ENCODE results near the gene PNKP. TPM values are rescaled to one million over a fixed set of nuclear protein-coding genes. Genes with fewer than 3 reads are reported as not detected.

The PNKP gene
- total and polyA plus RNA-seq, 10 of the 15 experiments (the other 5 are each of a cell fraction or from before 2014, with no cell fraction given), result 2.9 to 82.3 (median 33.2) TPM

- TF ChIP-seq USF1 (IDR thresholded peaks at IDR 0.05; ENCODE audit: borderline replicate concordance, extremely low read length, insufficient read depth, low read depth, low read length) (no peak), HCFC1 (IDR thresholded peaks at IDR 0.05; ENCODE audit: low read length) (no peak), CBX5 (IDR thresholded peaks at IDR 0.05; ENCODE audit: low read depth) (no peak), REST (IDR thresholded peaks at IDR 0.05; ENCODE audit: low read depth, low read length) (no peak), PAX5 (IDR thresholded peaks at IDR 0.05; ENCODE audit: borderline replicate concordance, low read depth, low read length) (no peak), CREB1 (IDR thresholded peaks at IDR 0.05; ENCODE audit: low read depth) (no peak), CHD4 (IDR thresholded peaks at IDR 0.05) (no peak), KDM1A (IDR thresholded peaks at IDR 0.05; ENCODE audit: borderline replicate concordance) (no peak), ZBTB40 (IDR thresholded peaks at IDR 0.05; ENCODE audit: borderline replicate concordance) (no peak), TBL1XR1 (IDR thresholded peaks at IDR 0.05; ENCODE audit: low read depth, low read length) (no peak), JUNB (IDR thresholded peaks at IDR 0.05) (no peak), TCF3 (IDR thresholded peaks at IDR 0.05; ENCODE audit: borderline replicate concordance, insufficient read depth, low read depth, low read length) (no peak), IRF4 (IDR thresholded peaks at IDR 0.05; ENCODE audit: low read depth, low read length) (no peak), CHD2 (IDR thresholded peaks at IDR 0.05; ENCODE audit: borderline replicate concordance, low read depth, low read length) (no peak), ASH2L (IDR thresholded peaks at IDR 0.05; ENCODE audit: borderline replicate concordance, low read depth) (no peak), CREM (IDR thresholded peaks at IDR 0.05; ENCODE audit: low read depth) (no peak), TCF12 (IDR thresholded peaks at IDR 0.05; ENCODE audit: low read depth, low read length) (peak; percentile 32; the same call in 1 of the 2 replicates)
- TF ChIP-seq, protein P1, sequence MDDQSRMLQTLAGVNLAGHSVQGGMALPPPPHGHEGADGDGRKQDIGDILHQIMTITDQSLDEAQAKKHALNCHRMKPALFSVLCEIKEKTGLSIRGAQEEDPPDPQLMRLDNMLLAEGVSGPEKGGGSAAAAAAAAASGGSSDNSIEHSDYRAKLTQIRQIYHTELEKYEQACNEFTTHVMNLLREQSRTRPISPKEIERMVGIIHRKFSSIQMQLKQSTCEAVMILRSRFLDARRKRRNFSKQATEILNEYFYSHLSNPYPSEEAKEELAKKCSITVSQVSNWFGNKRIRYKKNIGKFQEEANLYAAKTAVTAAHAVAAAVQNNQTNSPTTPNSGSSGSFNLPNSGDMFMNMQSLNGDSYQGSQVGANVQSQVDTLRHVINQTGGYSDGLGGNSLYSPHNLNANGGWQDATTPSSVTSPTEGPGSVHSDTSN (IDR thresholded peaks at IDR 0.05; ENCODE audit: insufficient replicate concordance, low read depth, low read length), result no peak
- TF ChIP-seq, protein P2, sequence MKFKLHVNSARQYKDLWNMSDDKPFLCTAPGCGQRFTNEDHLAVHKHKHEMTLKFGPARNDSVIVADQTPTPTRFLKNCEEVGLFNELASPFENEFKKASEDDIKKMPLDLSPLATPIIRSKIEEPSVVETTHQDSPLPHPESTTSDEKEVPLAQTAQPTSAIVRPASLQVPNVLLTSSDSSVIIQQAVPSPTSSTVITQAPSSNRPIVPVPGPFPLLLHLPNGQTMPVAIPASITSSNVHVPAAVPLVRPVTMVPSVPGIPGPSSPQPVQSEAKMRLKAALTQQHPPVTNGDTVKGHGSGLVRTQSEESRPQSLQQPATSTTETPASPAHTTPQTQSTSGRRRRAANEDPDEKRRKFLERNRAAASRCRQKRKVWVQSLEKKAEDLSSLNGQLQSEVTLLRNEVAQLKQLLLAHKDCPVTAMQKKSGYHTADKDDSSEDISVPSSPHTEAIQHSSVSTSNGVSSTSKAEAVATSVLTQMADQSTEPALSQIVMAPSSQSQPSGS (IDR thresholded peaks at IDR 0.05; ENCODE audit: low read length), result 0 out of 2 replicates have a peak, but pooled peaks have one; percentile 18
Observed at GRCh38 chr19:49906879-49907564, 39.6 kb upstream of the PNKP start (continued).
